ENCODE results near the gene KDM4B.
"Not testable (repeated sequence)": the region's sequence is repeated elsewhere in the genome, so short reads cannot be mapped to it uniquely, and the experiment has no call there.

KDM4B gene

GRCh38 chr19:4967738-4968461, 1.0 kb upstream of the KDM4B start:
- no peak for DNase-seq (ENCODE audit: low read depth)

- no peak for DNase-seq (ENCODE audit: low read depth)
These were observed 419 bp downstream of the KDM4B start for GRCh38 chr19:4969292-4969771.

GRCh38 chr19:4969772-4970531, 1.0 kb downstream of the KDM4B start:
- no peak for DNase-seq (ENCODE audit: low read depth)

- DNase-seq (ENCODE audit: low read depth), result no peak
These were observed 1.9 kb downstream of the KDM4B start for GRCh38 chr19:4970558-4971423.

- DNase-seq (ENCODE audit: low read depth), result no peak
These were observed 2.5 kb downstream of the KDM4B start for GRCh38 chr19:4971424-4971793.

- no peak for DNase-seq (ENCODE audit: low read depth)
These were observed 3.0 kb downstream of the KDM4B start for GRCh38 chr19:4971816-4972495.

GRCh38 chr19:4972509-4973230, 3.8 kb downstream of the KDM4B start:
- DNase-seq (ENCODE audit: low read depth), result no peak

- DNase-seq (ENCODE audit: low read depth), result no peak
These were observed 6.1 kb downstream of the KDM4B start for GRCh38 chr19:4974880-4975469.

GRCh38 chr19:4975601-4976000, 6.7 kb downstream of the KDM4B start:
- DNase-seq (ENCODE audit: low read depth), result not testable (repeated sequence)

GRCh38 chr19:4976401-4977298, 7.7 kb downstream of the KDM4B start:
- DNase-seq (ENCODE audit: low read depth), result no peak

GRCh38 chr19:4977299-4978174, 8.6 kb downstream of the KDM4B start:
- no peak for DNase-seq (ENCODE audit: low read depth)

GRCh38 chr19:4979211-4979807, 10.4 kb downstream of the KDM4B start:
- DNase-seq (ENCODE audit: low read depth), result no peak

GRCh38 chr19:4980067-4980466, 11.2 kb downstream of the KDM4B start:
- no peak for DNase-seq (ENCODE audit: low read depth)

GRCh38 chr19:4980838-4981680, 12.1 kb downstream of the KDM4B start:
- no peak for DNase-seq (ENCODE audit: low read depth)

- DNase-seq (ENCODE audit: low read depth), result no peak
These were observed 12.7 kb downstream of the KDM4B start for GRCh38 chr19:4981681-4981958.

GRCh38 chr19:4983346-4984105, 14.6 kb downstream of the KDM4B start:
- no peak for DNase-seq (ENCODE audit: low read depth)

GRCh38 chr19:4984106-4984380, 15.1 kb downstream of the KDM4B start:
- no peak for DNase-seq (ENCODE audit: low read depth)
